ENCODE measurements around the gene PLAC8L1. TPM values are rescaled to one million over a fixed set of nuclear protein-coding genes. Genes with fewer than 3 reads are reported as not detected.
A peak's percentile ranks its signal among the peaks of the same experiment; 100 is the strongest.

The PLAC8L1 gene
- total RNA-seq, 1 experiment from 2014 or later, result not detected

- in situ Hi-C loops (cut with HindIII; ENCODE audit: low sequenced_read_pairs), result no loop called here
- no peak for DNase-seq (ENCODE audit: low spot score)
Observed at GRCh38 chr5:146084376-146084775, 21.0 kb downstream of the PLAC8L1 start.

GRCh38 chr5:146082798-146083197, 22.6 kb downstream of the PLAC8L1 start:
- DNase-seq (ENCODE audit: low spot score), result no peak
- in situ Hi-C loops (cut with HindIII; ENCODE audit: low sequenced_read_pairs), result no loop called here

GRCh38 chr5:146081556-146081955, 23.8 kb downstream of the PLAC8L1 start:
- DNase-seq (ENCODE audit: low spot score), result no peak
- in situ Hi-C loops (cut with HindIII; ENCODE audit: low sequenced_read_pairs), result no loop called here

GRCh38 chr5:146079695-146080373, 25.5 kb downstream of the PLAC8L1 start:
- in situ Hi-C loops (cut with HindIII; ENCODE audit: low sequenced_read_pairs), result no loop called here
- DNase-seq (ENCODE audit: low spot score), result no peak

- in situ Hi-C loops (cut with HindIII; ENCODE audit: low sequenced_read_pairs), result no loop called here
- DNase-seq (ENCODE audit: low spot score), result no peak
Observed at GRCh38 chr5:146078566-146078965, 26.8 kb downstream of the PLAC8L1 start.

- no peak for DNase-seq (ENCODE audit: low spot score)
- in situ Hi-C loops (cut with HindIII; ENCODE audit: low sequenced_read_pairs), result no loop called here
Observed at GRCh38 chr5:146076455-146076854, 28.9 kb downstream of the PLAC8L1 start.

- no peak for DNase-seq (ENCODE audit: low spot score)
- in situ Hi-C loops (cut with HindIII; ENCODE audit: low sequenced_read_pairs), result no loop called here
Observed at GRCh38 chr5:146076028-146076427, 29.3 kb downstream of the PLAC8L1 start.

- peak; percentile 37 for DNase-seq (ENCODE audit: low spot score)
- in situ Hi-C loops (cut with HindIII; ENCODE audit: low sequenced_read_pairs), result loop anchor here (25.0 kb wide), 1 partner anchor 386 kb away; no protein-coding TSS in a partner anchor
Observed at GRCh38 chr5:146073239-146073900, 32.0 kb downstream of the PLAC8L1 start.

- in situ Hi-C loops (cut with HindIII; ENCODE audit: low sequenced_read_pairs), result loop anchor here (25.0 kb wide), 1 partner anchor 385 kb away; no protein-coding TSS in a partner anchor
- DNase-seq (ENCODE audit: low spot score), result no peak
Observed at GRCh38 chr5:146072595-146072994, 32.8 kb downstream of the PLAC8L1 start.

- in situ Hi-C loops (cut with HindIII; ENCODE audit: low sequenced_read_pairs), result loop anchor here (25.0 kb wide), 1 partner anchor 384 kb away; no protein-coding TSS in a partner anchor
- DNase-seq (ENCODE audit: low spot score), result no peak
Observed at GRCh38 chr5:146071171-146071570, 34.2 kb downstream of the PLAC8L1 start.

- in situ Hi-C loops (cut with HindIII; ENCODE audit: low sequenced_read_pairs), result loop anchor here (25.0 kb wide), 1 partner anchor 383 kb away; no protein-coding TSS in a partner anchor
- DNase-seq (ENCODE audit: low spot score), result no peak
Observed at GRCh38 chr5:146070746-146071145, 34.6 kb downstream of the PLAC8L1 start.

- DNase-seq (ENCODE audit: low spot score), result no peak
- in situ Hi-C loops (cut with HindIII; ENCODE audit: low sequenced_read_pairs), result loop anchor here (25.0 kb wide), 1 partner anchor 382 kb away; no protein-coding TSS in a partner anchor
Observed at GRCh38 chr5:146069780-146070099, 35.6 kb downstream of the PLAC8L1 start.

GRCh38 chr5:146068977-146069779, 36.2 kb downstream of the PLAC8L1 start:
- DNase-seq (ENCODE audit: low spot score), result no peak
- in situ Hi-C loops (cut with HindIII; ENCODE audit: low sequenced_read_pairs), result loop anchor here (25.0 kb wide), 1 partner anchor 382 kb away; no protein-coding TSS in a partner anchor

- in situ Hi-C loops (cut with HindIII; ENCODE audit: low sequenced_read_pairs), result loop anchor here (25.0 kb wide), 1 partner anchor 381 kb away; no protein-coding TSS in a partner anchor
Observed at GRCh38 chr5:146068206-146068605, 37.2 kb downstream of the PLAC8L1 start.

GRCh38 chr5:146066968-146067367, 38.4 kb downstream of the PLAC8L1 start:
- in situ Hi-C loops (cut with HindIII; ENCODE audit: low sequenced_read_pairs), result loop anchor here (25.0 kb wide), 1 partner anchor 380 kb away; no protein-coding TSS in a partner anchor
- DNase-seq (ENCODE audit: low spot score), result no peak

More at GRCh38 chr5:146068206-146068605, 37.2 kb downstream of the PLAC8L1 start:
- no peak for DNase-seq (ENCODE audit: low spot score)

- DNase-seq (ENCODE audit: low spot score), result no peak
- in situ Hi-C loops (cut with HindIII; ENCODE audit: low sequenced_read_pairs), result loop anchor here (5.0 to 25.0 kb wide), 2 partner anchors 52 to 373 kb away; no protein-coding TSS in a partner anchor
Observed at GRCh38 chr5:146060221-146060585, 45.2 kb downstream of the PLAC8L1 start.

GRCh38 chr5:146059460-146060220, 45.7 kb downstream of the PLAC8L1 start:
- DNase-seq (ENCODE audit: low spot score), result no peak
- in situ Hi-C loops (cut with HindIII; ENCODE audit: low sequenced_read_pairs), result loop anchor here (5.0 to 25.0 kb wide), 2 partner anchors 53 to 372 kb away; no protein-coding TSS in a partner anchor

- no peak for DNase-seq (ENCODE audit: low spot score)
- in situ Hi-C loops (cut with HindIII; ENCODE audit: low sequenced_read_pairs), result loop anchor here (25.0 kb wide), 1 partner anchor 368 kb away; no protein-coding TSS in a partner anchor
Observed at GRCh38 chr5:146055432-146055831, 49.9 kb downstream of the PLAC8L1 start.

GRCh38 chr5:146052780-146053179, 52.6 kb downstream of the PLAC8L1 start:
- DNase-seq (ENCODE audit: low spot score), result no peak
- in situ Hi-C loops (cut with HindIII; ENCODE audit: low sequenced_read_pairs), result loop anchor here (25.0 kb wide), 1 partner anchor 365 kb away; no protein-coding TSS in a partner anchor
